ENCODE data around the gene SLC12A7. TPM values are rescaled to one million over a fixed set of nuclear protein-coding genes. Genes with fewer than 3 reads are reported as not detected.

The SLC12A7 gene
- total and polyA plus RNA-seq, 9 of the 15 experiments (the other 6 are each of a cell fraction or from before 2014, with no cell fraction given) = 0.01 to 3.1 (median 0.56) TPM

DNA sequence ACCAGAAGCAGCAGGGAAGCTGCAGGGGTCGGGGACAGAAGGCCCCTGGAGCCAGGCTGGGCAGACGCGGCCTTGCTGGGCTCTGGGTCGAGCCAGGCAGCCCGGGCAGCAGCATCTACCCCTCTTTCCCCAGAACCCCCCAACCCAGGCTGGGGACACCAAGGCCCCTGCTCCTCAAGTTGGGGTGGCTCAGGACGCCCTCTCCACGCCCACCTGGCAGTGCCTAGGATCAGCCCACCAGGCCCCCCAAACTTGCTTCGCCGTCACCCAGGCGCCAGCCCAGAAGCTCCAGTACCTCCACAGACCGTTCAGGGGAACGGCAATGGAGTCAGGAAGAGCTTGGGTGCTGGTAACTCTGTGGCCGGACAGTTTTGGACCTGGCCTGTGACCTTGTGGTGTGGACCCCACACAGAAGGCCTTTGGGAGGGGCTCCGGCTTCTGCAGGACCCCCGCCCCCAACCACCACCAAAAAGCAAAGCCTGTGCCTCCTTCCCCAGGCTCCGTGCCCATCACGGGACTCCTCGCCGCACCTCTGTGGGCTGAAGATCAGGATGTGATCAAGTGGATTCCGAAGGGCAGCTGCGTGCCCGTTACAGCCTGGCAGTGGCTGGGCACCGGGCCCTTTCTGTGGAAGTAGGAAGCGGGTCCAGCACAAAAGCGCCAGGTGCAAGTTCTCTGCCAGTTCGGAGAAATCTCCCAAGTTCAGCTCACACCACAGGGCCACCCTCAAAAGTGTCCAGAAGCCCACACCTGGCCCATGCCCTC is 2.1 kb downstream of the SLC12A7 start:
- 52% methylated on average over 25 of the region's 26 CpGs for WGBS (ENCODE audit: insufficient coverage, low coverage, missing lambda C conversion rate)
- Histone ChIP-seq H3K36me3 (ENCODE audit: control insufficient read depth, insufficient read depth, low read length) (no peaks in the 10 kb centered on the region), H3K27me3 (ENCODE audit: control insufficient read depth in 2 of 2, insufficient read depth in 2 of 2, low read length in 2 of 2) (peaks cover under 1 to 34% of the 10 kb centered on the region in 2 experiments; a peak in 3 of 5 replicates), H2AFZ (ENCODE audit: low read depth, low read length) (no peak overlapping the region), H3K4me1 (replicated peaks in 1 of 2; ENCODE audit: control insufficient read depth in 2 of 2, insufficient read depth in 2 of 2, low read length in 2 of 2) (peaks cover 26 to 87% of the 10 kb centered on the region in 2 experiments; a peak in 4 of 5 replicates), H3K4me2 (ENCODE audit: insufficient read depth, low read length) (no peak overlapping the region), H3K9ac (ENCODE audit: insufficient read depth in 1 of 2, low read depth in 2 of 2, low read length in 2 of 2) (no peak overlapping the region), H4K20me1 (replicated peaks; ENCODE audit: control insufficient read depth, insufficient read depth, low read length) (peaks cover 4% of the 10 kb centered on the region; the same call in 1 of the 2 replicates), H3K9me3 (replicated peaks; ENCODE audit: control insufficient read depth, insufficient read depth, low read depth, low read length) (no peaks in the 10 kb centered on the region), H3K4me3 (no peak overlapping the region), H3K27ac (ENCODE audit: extremely low read depth, low read depth, low read length) (no peak overlapping the region), H3K79me2 (ENCODE audit: control insufficient read depth, insufficient read depth, low read length) (no peaks in the 10 kb centered on the region), H3K9me1 (ENCODE audit: control insufficient read depth, insufficient read depth, low read length) (no peaks in the 10 kb centered on the region)
- ChIA-PET CTCF (ENCODE audit: low intra/inter-chr PET ratio) (no interaction called here), POLR2A (interaction anchor here (0.6 to 1.5 kb wide), 3 partner anchors 15 to 44 kb away, joined by 3 to 5 read pairs (median 3); no protein-coding TSS in a partner anchor)
- no TSS peak for BruUV-seq (replicated peaks)
- DNase-seq (ENCODE audit: extremely low read depth in 1 of 4, low spot score in 3 of 4) (no peak), ATAC-seq (no peak), FAIRE-seq (no peak)
- intact Hi-C loops (cut with micrococcal nuclease) (no loop called here), in situ Hi-C loops (cut with MboI) (no loop called here)
- no peak for TF ChIP-seq ARID1B (IDR thresholded peaks at IDR 0.05)
- peak; percentile 13; the same call in 1 of the 2 replicates for TF ChIP-seq ZFX (CRISPR knock-in tag; IDR thresholded peaks at IDR 0.05)
- no peak for TF ChIP-seq BRCA1 (IDR thresholded peaks at IDR 0.05)
- TF ChIP-seq BRCA1 (CRISPR knock-in tag; IDR thresholded peaks at IDR 0.05) = peak; percentile 12; the same call in 1 of the 2 replicates

DNA sequence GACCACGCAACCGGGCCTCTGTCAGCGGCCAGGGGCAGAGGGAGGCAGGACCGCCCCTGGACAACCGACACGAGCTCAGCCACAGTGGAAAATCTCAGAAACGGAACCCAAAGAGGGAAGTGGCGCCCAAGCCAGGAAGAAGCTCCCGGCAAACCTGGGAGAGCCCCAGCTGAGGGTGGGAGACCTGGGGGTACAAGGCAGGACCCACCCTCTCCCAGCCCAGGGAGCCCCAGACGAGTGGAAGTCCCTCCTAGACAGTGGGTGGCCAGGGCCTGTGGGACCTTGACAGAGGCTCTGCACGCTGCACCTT is 3.0 kb downstream of the SLC12A7 start:
- Histone ChIP-seq H4K20me1 (replicated peaks; ENCODE audit: control insufficient read depth, insufficient read depth, low read length) (peaks cover 4% of the 10 kb centered on the region; the same call in 1 of the 2 replicates), H3K4me1 (replicated peaks in 1 of 2; ENCODE audit: control insufficient read depth in 2 of 2, insufficient read depth in 2 of 2, low read length in 2 of 2) (peaks cover 33 to 90% of the 10 kb centered on the region in 2 experiments; a peak in 4 of 5 replicates), H3K27me3 (ENCODE audit: control insufficient read depth in 2 of 2, insufficient read depth in 2 of 2, low read length in 2 of 2) (peaks cover 0 to 25% of the 10 kb centered on the region in 2 experiments; a peak in 2 of 5 replicates), H3K79me2 (ENCODE audit: control insufficient read depth, insufficient read depth, low read length) (no peaks in the 10 kb centered on the region), H3K4me3 (no peak overlapping the region), H3K9me3 (replicated peaks; ENCODE audit: control insufficient read depth, insufficient read depth, low read depth, low read length) (no peaks in the 10 kb centered on the region), H3K9ac (ENCODE audit: insufficient read depth in 1 of 2, low read depth in 2 of 2, low read length in 2 of 2) (no peak overlapping the region), H3K4me2 (ENCODE audit: insufficient read depth, low read length) (no peak overlapping the region), H3K9me1 (ENCODE audit: control insufficient read depth, insufficient read depth, low read length) (no peaks in the 10 kb centered on the region), H3K36me3 (ENCODE audit: control insufficient read depth, insufficient read depth, low read length) (no peaks in the 10 kb centered on the region), H2AFZ (ENCODE audit: low read depth, low read length) (no peak overlapping the region), H3K27ac (ENCODE audit: extremely low read depth, low read depth, low read length) (no peak overlapping the region)
- FAIRE-seq (no peak), ATAC-seq (no peak), DNase-seq (ENCODE audit: extremely low read depth in 1 of 4, low spot score in 3 of 4) (no peak)
- 42% methylated on average over 9 of the region's 11 CpGs for WGBS (ENCODE audit: insufficient coverage, low coverage, missing lambda C conversion rate)
- intact Hi-C loops (cut with micrococcal nuclease) = no loop called here
- no TSS peak for BruUV-seq (replicated peaks)
- ChIA-PET CTCF (ENCODE audit: low intra/inter-chr PET ratio) (no interaction called here), POLR2A (interaction anchor here (0.6 to 1.5 kb wide), 3 partner anchors 14 to 190 kb away, joined by 3 to 5 read pairs (median 3); no protein-coding TSS in a partner anchor)
- TF ChIP-seq, protein P1, sequence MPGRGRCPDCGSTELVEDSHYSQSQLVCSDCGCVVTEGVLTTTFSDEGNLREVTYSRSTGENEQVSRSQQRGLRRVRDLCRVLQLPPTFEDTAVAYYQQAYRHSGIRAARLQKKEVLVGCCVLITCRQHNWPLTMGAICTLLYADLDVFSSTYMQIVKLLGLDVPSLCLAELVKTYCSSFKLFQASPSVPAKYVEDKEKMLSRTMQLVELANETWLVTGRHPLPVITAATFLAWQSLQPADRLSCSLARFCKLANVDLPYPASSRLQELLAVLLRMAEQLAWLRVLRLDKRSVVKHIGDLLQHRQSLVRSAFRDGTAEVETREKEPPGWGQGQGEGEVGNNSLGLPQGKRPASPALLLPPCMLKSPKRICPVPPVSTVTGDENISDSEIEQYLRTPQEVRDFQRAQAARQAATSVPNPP (IDR thresholded peaks at IDR 0.05; ENCODE audit: borderline replicate concordance, insufficient read depth, insufficient read length) = no peak
- TF ChIP-seq NFE2 (IDR thresholded peaks at IDR 0.05; ENCODE audit: low read depth) (no peak), JUN (IDR thresholded peaks at IDR 0.05; ENCODE audit: borderline replicate concordance, low read depth, low read length) (no peak), JUN (CRISPR knock-in tag; IDR thresholded peaks at IDR 0.05; ENCODE audit: borderline replicate concordance) (no peak), SPI1 (IDR thresholded peaks at IDR 0.05; ENCODE audit: borderline replicate concordance, low read depth, low read length) (peak; percentile 53; the same call in 1 of the 2 replicates), TAF15 (IDR thresholded peaks at IDR 0.05; ENCODE audit: low read depth, low read length) (no peak)
- in situ Hi-C loops (cut with MboI) = no loop called here

All from K562 (cell line).